ENCODE results near the gene PTCD2. TPM values are rescaled to one million over a fixed set of nuclear protein-coding genes. Genes with fewer than 3 reads are reported as not detected.

Gene PTCD2
- total and polyA plus RNA-seq, 2 of the 8 experiments (the other 6 are each of a cell fraction or from before 2014, with no cell fraction given) = 7.3 to 15.4 TPM

GRCh38 chr5:72383280-72383679, 63.1 kb downstream of the PTCD2 start:
- Histone ChIP-seq H3K9ac (replicated peaks in 1 of 4; ENCODE audit: extremely low read depth in 1 of 4, low read depth in 3 of 4, low read length in 3 of 4) (no peak overlapping the region), H3K9me3 (ENCODE audit: insufficient read depth in 2 of 2, low read depth in 1 of 2, low read length in 1 of 2) (no peaks in the 10 kb centered on the region), H3K79me1 (ENCODE audit: low read depth, low read length) (no peaks in the 10 kb centered on the region), H2BK20ac (ENCODE audit: low read length) (no peak overlapping the region), H3K4me3 (ENCODE audit: extremely low read depth in 1 of 4, insufficient read depth in 2 of 4, low read depth in 3 of 4, low read length in 4 of 4) (no peak overlapping the region), H3K18ac (ENCODE audit: extremely low read depth, low read length) (no peak overlapping the region), H2BK5ac (ENCODE audit: low read depth, low read length) (no peak overlapping the region), H3K27me3 (replicated peaks in 1 of 4; ENCODE audit: control insufficient read depth in 3 of 4, extremely low read depth in 1 of 4, insufficient read depth in 3 of 4, low read length in 3 of 4) (no peaks in the 10 kb centered on the region), H3K27ac (ENCODE audit: low read depth, low read length) (no peak overlapping the region), H3K56ac (replicated peaks; ENCODE audit: insufficient read length, low read depth, low read length) (no peak overlapping the region), H4K8ac (ENCODE audit: extremely low read depth, insufficient read depth, low read length) (no peak overlapping the region), H2AK5ac (ENCODE audit: low read depth, low read length) (no peak overlapping the region), H2BK15ac (ENCODE audit: low read length) (no peak overlapping the region), H3K36me3 (ENCODE audit: control insufficient read depth in 2 of 4, insufficient read depth in 4 of 4, low read length in 3 of 4) (no peaks in the 10 kb centered on the region), H3K79me2 (ENCODE audit: control insufficient read depth in 1 of 2, insufficient read depth in 2 of 2, low read length in 2 of 2) (no peaks in the 10 kb centered on the region), H3K4me1 (replicated peaks in 1 of 4; ENCODE audit: control insufficient read depth in 3 of 4, insufficient read depth in 4 of 4, low read length in 3 of 4) (no peaks in the 10 kb centered on the region), H2AFZ (ENCODE audit: low read length) (no peak overlapping the region), H2BK120ac (replicated peaks; ENCODE audit: low read depth, low read length) (no peak overlapping the region), H2BK12ac (ENCODE audit: low read depth, low read length) (no peak overlapping the region), H3K4me2 (ENCODE audit: insufficient read depth in 1 of 2, low read depth in 2 of 2, low read length in 2 of 2) (no peak overlapping the region), H3K14ac (ENCODE audit: insufficient read length) (no peak overlapping the region), H4K91ac (replicated peaks; ENCODE audit: insufficient read length, low read length) (no peak overlapping the region), H3K23ac (ENCODE audit: insufficient read length) (no peak overlapping the region), H4K20me1 (replicated peaks in 1 of 2; ENCODE audit: control insufficient read depth in 1 of 2, insufficient read depth in 2 of 2, low read length in 2 of 2) (no peaks in the 10 kb centered on the region), H3K23me2 (ENCODE audit: low read depth, low read length) (no peaks in the 10 kb centered on the region; the same call in 1 of the 2 replicates), H3K4ac (replicated peaks; ENCODE audit: insufficient read length, low read depth, low read length) (no peak overlapping the region), H4K5ac (ENCODE audit: insufficient read length, low read depth, low read length) (no peak overlapping the region)
- TF ChIP-seq GTF2F1 (IDR thresholded peaks at IDR 0.05; ENCODE audit: borderline replicate concordance, low read depth, low read length) = no peak
- no peak for TF ChIP-seq BACH1 (IDR thresholded peaks at IDR 0.05; ENCODE audit: low read length)
- TF ChIP-seq, protein P1, sequence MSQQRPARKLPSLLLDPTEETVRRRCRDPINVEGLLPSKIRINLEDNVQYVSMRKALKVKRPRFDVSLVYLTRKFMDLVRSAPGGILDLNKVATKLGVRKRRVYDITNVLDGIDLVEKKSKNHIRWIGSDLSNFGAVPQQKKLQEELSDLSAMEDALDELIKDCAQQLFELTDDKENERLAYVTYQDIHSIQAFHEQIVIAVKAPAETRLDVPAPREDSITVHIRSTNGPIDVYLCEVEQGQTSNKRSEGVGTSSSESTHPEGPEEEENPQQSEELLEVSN (IDR thresholded peaks at IDR 0.05) = peak; percentile 59; the same call in 1 of the 2 replicates
- TF ChIP-seq, protein P2, sequence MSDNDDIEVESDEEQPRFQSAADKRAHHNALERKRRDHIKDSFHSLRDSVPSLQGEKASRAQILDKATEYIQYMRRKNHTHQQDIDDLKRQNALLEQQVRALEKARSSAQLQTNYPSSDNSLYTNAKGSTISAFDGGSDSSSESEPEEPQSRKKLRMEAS (IDR thresholded peaks at IDR 0.05) = peak; percentile 82
- no peak for TF ChIP-seq EGR1 (IDR thresholded peaks at IDR 0.05; ENCODE audit: borderline replicate concordance, low read depth, low read length)
- no peak for TF ChIP-seq NANOG (IDR thresholded peaks at IDR 0.05; ENCODE audit: insufficient read depth, low read depth, low read length, poor library complexity, severe bottlenecking)
- DNase-seq (ENCODE audit: low read depth in 1 of 2, low spot score in 2 of 2) = no peak
- CTCF ChIA-PET (ENCODE audit: partially characterized antibody) = no interaction called here
- no peak for FAIRE-seq
- WGBS, 2 experiments (ENCODE audit: extremely low coverage in 1 of 2, insufficient coverage in 1 of 2, insufficient read length in 1 of 2, insufficient replicate concordance in 2 of 2, low coverage in 1 of 2, low lambda C conversion rate in 2 of 2, missing lambda C conversion rate in 1 of 2) = 75% methylated on average over 7 of the region's 7 CpGs; no CpG with 5 or more reads in 1 of the 2 experiments
- POLR2A ChIA-PET (ENCODE audit: partially characterized antibody) = no interaction called here

All from H1 (cell line).